Activated CD4-positive, CD25-positive, alpha-beta regulatory T cell treated with anti-CD3 and anti-CD28 coated beads, Interleukin-2, amount 50 U/mL, for 72 hours (primary cell): ENCODE results near the gene SST.

Source experiments
- DNase-seq: peaks from one replicate; pipeline ENCODE4 v3.0.0; 2021

The SST gene

DNA sequence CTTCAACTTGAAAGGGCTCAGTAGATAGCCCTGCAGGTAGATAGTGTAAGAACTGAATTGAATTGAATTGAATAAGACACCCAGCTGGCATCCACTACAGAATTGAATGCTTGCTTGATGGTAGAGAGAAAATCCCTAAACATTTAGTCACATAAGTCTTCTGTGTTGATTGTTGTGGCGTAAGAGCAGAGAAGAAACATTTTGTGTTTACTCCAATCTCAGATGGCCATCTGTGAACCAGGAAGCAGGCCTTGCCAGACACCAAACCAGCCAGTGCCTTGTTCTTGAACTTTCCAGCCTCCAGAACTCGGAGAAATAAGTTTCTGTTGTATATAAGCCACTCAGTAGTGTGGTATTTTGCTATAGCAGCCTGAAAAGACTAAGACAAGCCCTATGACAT lies 43.6 kb downstream of the SST start:
- no peak for DNase-seq

DNA sequence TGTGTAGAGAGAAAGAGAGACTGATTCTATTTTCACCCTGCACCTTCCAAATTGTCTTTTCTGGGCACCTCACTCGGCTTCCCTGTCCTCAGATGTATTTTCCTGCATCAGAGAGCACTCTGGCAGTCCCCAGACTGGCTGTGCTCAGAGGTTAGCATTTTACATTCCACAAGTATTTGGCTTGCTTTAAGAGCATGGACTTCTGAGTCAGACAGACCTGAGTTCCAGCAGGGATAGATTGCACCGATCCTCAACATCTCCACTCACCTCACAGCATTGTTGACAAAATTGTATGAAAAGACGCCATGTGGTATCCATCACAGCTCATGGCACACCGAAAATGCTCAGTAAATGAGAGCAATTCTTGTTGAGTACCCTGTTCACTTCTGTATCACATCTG lies 45.6 kb downstream of the SST start:
- no peak for DNase-seq

DNA sequence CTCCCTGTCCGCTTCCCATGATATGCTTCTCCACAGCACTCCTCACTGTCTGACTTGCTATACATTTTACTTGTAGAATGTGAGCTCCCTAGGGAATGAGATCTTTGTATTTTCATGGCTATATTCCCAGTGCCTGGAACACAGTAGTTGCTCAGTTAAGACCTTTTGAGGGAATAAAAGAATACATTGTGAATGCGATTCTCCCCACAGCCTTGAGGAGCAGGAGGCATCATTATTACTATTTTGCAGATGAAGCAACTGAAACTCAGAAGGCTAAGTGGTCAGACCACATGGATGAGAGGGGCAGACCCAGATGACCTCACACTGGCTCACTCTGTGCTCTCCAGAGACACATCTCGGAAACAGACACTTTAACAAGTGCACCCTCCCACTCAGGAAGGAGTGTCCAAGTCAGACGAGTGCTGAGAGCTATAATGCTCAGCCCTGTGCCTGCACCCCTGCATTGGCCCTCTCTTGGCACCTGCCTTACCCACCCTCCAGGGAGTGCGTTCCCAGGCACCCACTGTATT lies 46.8 kb downstream of the SST start:
- DNase-seq, result no peak

DNA sequence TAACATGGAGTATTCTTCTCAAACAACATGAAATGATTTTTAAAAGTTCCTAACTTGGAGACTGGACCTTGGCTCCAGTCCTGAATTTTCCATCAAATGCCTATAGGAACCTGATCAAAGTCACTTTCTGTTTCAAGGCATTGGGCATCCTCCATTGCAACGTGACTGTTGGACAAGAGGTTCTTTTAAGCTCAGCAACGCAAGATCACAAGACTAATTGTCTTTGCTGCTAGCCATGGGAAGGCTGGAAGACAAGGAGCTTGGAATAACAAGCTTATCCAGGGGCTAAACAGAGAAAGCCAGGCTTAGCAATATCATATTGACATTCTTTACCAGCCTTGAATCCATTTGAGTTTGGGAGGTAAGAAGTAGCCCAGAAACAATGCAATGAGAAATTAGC lies 48.3 kb downstream of the SST start:
- no peak for DNase-seq

DNA sequence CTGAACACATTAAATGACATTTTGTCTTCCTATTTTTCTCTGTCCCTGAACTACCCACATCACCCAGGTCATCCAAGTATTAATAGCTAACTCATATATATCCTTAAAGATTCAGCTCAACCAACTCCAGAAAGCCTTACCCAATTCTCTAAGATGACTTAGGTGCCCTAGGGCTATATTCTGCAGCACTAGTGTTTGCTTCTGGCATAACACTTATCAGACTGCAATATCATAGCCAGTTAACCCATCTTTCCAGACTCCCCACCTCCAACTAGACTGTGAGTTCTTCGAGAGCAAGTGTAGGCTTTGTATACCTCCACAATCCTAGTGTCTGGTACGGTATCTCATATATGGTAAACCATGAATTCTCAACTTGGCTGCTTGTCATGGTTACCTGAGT lies 50.7 kb downstream of the SST start:
- DNase-seq, result no peak
